NCI-H146 (cell line): ENCODE results near the gene LYRM7.
A peak's percentile ranks its signal among the peaks of the same experiment; 100 is the strongest.
"Not testable (repeated sequence)": the region's sequence is repeated elsewhere in the genome, so short reads cannot be mapped to it uniquely, and the experiment has no call there.

Experiments
- DNase-seq: peaks from one replicate; lab custom pipeline; 2025; lab: John Stamatoyannopoulos, UW

Gene LYRM7

GRCh38 chr5:131170540-131171275 is at the start of gene LYRM7:
TSS of gene LYRM7 (plus strand) at chr5:131170944. CDS start at chr5:131171021, 77 bp downstream.
- peak; percentile 98 for DNase-seq

GRCh38 chr5:131127244-131127643 is 43.5 kb upstream of the LYRM7 start:
- DNase-seq, result not testable (repeated sequence)

DNA sequence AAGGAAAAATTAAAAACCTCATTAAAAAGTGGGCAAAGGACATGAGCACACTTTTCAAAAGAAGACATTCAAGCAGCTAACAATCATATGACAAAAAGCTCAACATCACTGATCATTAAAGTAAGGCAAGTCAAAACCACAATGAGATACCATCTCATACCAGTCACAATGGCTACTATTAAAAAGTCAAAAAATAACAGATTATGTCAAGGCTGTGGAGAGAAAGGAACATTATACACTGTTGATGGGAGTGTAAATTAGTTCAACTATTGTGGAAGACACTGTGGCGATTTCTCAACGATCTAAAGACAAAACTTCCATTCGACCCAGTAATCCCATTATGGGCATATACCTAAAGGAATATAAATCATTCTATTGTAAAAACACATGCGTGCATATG is 41.4 kb upstream of the LYRM7 start:
- DNase-seq, result no peak

DNA sequence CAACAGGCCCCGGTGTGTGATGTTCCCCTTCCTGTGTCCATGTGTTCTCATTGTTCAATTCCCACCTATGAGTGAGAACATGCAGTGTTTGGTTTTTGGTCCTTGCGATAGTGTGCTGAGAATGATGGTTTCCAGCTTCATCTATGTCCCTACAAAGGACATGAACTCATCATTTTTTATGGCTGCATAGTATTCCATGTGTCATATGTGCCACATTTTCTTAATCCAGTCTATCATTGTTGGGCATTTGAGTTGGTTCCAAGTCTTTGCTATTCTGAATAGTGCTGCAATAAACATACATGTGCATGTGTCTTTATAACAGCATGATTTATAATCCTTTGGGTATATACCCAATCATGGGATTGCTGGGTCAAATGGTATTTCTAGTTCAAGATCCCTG is 37.7 kb upstream of the LYRM7 start:
- not testable (repeated sequence) for DNase-seq

- not testable (repeated sequence) for DNase-seq
These were observed 32.3 kb upstream of the LYRM7 start for GRCh38 chr5:131138406-131138805.

DNA sequence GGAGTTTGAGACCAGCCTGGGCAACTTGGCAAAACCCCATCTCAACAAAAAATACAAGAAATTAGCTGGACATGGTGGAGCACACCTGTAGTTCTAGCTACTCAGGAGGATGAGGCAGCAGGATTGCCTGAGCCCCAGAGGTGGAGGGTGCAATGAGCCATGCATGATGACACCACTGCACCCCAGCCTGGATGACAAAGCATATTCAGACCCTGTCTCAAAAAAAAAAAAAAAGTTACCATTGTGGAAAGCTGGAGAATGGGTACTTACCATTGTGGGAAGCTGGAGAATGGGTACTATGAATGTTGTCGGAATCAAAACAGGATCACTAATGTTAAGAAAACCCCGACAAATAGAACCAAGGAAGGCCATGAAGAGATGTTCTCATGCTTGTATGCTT is 31.4 kb upstream of the LYRM7 start:
- no peak for DNase-seq

DNA sequence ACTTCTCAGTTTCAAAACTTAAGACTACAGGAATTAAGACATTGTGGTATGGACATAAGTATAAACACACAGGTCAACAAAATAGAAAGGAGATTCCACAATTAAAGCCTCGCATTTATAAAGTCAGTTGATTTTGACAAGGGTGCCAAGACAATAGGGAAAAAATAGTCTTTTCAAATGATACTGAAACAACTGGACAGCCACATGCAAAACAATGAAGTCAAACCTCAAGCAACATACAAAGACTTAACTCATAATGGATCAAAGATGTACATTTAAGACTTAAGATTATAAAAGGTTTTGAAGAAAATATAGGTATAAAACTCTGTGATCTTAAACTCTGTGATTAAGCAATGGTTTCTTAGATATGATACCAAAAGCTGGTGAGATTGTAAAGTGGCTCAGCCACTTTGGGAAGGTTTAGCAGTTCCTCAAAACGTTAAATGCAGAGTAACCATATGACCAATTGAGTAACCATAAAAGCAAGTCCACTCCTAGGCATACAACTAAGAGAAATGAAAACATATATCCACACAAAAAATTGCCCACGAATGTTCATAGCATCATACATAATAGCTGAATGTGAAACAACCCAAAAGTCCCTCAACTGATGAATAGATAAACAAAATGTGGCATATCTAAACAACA is 27.6 kb upstream of the LYRM7 start:
- DNase-seq, result no peak

DNA sequence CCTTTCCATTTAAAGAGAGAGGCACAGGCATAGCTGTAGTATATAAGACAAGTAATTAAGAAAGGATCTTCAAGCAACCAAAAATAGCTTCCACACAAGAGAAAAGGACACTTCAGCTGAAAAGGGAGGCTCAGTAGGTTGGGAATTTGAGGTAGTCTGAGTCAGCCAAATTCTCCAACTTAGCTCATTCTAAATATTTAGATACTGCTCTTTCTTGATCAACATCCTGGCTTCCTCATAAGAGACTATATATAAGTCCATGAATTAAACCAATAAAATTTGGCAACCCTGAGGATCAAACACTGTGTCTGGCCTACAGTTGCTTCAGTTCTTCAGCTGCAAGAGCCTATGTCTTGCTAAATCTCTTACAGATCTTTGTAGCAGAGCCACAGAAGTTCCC is 23.5 kb upstream of the LYRM7 start:
- no peak for DNase-seq

DNA sequence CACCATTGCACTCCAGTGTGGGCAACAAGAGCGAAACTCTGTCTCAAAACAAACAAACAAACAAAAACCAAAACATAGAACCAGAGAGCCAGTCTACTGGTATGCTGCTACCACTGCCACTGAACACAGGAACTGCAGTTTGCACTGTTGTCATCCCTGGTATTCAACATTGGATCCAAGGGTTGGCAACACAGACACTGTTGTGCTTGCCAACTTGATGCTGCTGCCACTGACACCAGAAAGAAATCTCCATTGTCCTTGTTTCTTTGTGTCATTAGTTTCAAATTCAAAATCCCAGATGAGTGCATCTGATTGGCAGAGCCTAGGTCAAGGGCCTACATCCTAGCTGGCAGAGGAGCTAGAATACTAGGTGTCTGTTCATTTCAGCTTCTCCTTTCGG is 21.9 kb upstream of the LYRM7 start:
- no peak for DNase-seq

DNA sequence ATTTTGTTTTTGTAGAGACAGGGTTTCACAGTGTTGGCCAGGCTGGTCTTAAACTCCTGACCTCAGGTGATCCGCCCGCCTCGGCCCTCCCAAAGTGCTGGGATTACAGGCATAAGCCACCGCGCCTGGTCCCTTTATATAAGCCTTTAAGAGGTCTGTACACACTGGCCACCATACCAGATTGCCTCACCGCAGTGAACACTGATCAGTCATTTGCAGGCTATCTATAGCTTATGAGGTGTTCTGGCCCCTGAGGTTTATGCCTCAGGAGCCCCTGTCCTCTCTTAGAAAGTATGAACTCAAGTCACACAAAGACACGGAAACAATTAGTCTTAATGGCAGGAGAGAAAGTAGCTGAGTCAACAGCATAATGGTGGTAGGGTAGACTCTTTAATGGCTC is 20.3 kb upstream of the LYRM7 start:
- peak; percentile 50 for DNase-seq

GRCh38 chr5:131151216-131151615 is 19.5 kb upstream of the LYRM7 start:
- no peak for DNase-seq

GRCh38 chr5:131156385-131156784 is 14.4 kb upstream of the LYRM7 start:
- DNase-seq, result no peak

- no peak for DNase-seq
These were observed 13.8 kb upstream of the LYRM7 start for GRCh38 chr5:131156957-131157356.

- DNase-seq, result no peak
These were observed 10.6 kb upstream of the LYRM7 start for GRCh38 chr5:131160134-131160533.

DNA sequence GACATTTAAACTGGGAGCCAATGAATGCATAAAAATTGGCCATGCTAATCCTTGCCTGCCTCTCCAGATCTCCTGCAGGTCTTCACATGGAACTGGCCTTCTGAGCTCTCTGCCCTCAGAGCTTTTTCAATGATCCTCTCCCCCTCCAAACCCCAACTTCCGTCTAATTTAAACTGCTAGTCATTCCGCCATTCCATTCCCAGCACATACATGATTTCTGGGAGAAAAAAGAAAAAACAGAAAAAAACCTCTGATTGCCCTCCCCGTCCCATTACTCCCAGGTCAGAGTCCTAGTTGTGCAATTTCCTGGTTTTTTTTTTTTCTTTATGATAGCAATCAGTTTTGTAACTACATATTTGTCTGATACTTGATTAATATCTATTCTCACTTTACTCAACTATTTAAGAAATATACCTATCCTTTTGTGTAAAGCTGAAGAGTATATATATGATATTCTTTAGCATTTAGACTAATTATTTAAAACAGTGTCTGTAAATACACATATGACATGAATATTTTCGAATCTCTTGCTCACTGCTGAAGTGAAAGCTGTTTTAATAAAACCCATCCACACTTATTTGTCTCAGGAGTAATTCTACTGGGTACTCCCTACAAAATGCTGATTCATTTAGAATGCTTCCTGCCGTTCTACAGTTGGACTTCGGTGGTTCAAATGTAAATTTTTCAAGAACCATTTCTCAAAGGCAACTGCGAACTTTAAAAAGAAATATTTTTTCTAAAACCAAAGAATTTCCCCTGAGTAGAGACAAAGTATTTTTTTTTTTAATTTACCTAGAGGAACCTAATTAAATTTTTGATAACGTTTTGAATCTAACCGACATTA is 7.2 kb upstream of the LYRM7 start:
- DNase-seq, result no peak

- peak; percentile 68 for DNase-seq
These were observed 6.3 kb upstream of the LYRM7 start for GRCh38 chr5:131164191-131165118.

DNA sequence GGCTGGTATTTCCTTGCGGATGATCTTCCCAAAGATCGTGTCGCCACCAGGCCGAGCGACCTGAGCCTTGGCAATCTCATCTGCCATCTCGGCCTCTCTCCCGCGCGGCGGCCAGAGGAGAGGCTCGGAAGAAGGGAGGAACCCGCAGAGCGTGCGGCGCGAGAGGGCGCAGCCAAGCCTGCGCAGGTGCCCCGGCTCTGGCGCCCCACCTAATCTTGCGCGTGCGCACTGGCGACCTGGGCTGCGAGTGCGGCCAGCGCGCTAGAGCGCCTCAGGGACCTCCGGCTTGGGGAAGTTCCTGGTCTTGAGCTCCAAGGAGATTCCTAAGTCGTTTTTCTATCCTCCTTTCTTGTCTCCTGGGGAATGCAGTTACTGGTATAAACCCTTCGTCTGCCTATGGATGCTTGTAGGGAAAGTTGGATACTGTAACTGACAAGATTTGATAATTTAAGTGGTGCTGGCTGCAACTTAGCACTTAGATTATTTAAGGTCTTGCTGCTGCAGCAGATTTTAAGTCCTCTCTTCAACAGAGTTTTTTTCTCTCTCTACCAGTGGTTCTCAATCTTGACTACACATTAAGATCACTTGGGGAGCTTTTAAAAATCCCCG is 5.5 kb upstream of the LYRM7 start, which contains the start of gene HINT1:
Gene HINT1, minus strand, starts transcription at position 138 of the 609 bp plus-strand sequence. Its CDS starts 51 bp downstream, at position 87.
- peak; percentile 86 for DNase-seq

DNA sequence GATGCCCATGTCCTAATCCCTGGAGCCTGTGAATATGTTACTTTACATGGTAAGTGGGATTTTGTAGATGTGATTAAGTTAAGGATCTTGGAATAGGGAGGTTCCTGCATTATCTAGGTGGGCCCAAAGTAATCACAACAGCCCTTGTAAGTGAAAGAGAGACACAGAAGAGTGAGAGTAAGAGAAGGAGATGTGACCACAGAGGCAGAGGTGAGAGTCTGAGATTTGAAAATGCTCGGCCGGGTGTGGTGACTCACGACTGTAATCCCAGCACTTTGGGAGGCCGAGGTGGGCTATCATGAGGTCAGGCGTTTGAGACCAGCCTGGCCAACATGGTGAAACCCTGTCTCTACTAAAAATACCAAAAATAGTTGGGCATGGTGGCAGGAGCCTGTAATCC is 3.1 kb upstream of the LYRM7 start:
- DNase-seq, result no peak

- no peak for DNase-seq
These were observed 769 bp upstream of the LYRM7 start for GRCh38 chr5:131169810-131170539.

DNA sequence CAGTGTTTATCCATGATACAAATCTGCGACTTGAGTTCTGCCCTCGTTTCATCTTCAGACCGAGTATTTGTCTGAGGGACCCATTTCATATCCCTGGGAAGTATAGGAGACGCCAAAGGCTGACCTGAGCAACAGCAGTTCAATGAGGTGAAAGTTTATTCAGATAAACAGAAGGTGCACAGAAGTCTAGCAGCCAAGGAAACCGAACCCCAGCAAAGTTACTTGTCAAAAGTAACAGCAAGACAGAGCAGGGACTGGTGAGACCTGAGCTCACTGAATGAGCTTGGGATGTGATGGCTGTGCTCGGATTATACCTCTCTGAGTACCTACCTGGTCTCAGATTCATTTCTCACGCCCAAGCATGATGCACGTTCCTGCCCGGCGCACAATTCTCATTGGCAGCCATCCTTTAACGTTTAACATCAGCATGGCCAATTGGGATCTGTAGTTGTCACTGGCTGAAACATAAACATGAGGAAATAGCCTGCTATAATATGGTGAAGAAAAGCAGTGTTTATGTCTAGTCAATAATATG is 599 bp downstream of the LYRM7 start:
- DNase-seq, result peak; percentile 9
